Neural cell (in vitro differentiated cells): ENCODE data around the gene TMEM218. TPM values are rescaled to one million over a fixed set of nuclear protein-coding genes. Genes with fewer than 3 reads are reported as not detected.

ENCODE experiments used
- H2AFZ ChIP-seq: fragments of 200-600, 300-800 bp; sonication (generic), shearing (Covaris generic); 2 replicates; pipeline ENCODE4 v1.6.0; 2014; ENCODE audit warnings: low read depth, mild to moderate bottlenecking, antibody characterized with exemption, low read length, moderate library complexity
- H3F3A ChIP-seq: fragments of 200-600 bp; shearing (Covaris generic); 2 replicates; pipeline ENCODE4 v1.6.1; 2016; ENCODE audit warnings: mild to moderate bottlenecking, moderate library complexity, mixed read lengths, antibody characterized with exemption, low read length; ENCODE audit not compliant: insufficient read depth, poor library complexity, severe bottlenecking
- H3K27ac ChIP-seq: fragments of 200-600, 300-800 bp; sonication (generic), shearing (Covaris generic); 2 replicates; pipeline ENCODE4 v1.5.1; 2014; ENCODE audit warnings: mild to moderate bottlenecking, low read length, moderate library complexity
- H3K27me3 ChIP-seq: fragments of 300-800, 200-600 bp; sonication (generic), shearing (Covaris generic); 2 replicates; pipeline ENCODE4 v1.6.0; 2014; ENCODE audit warnings: mild to moderate bottlenecking, low read depth, low read length, moderate library complexity; ENCODE audit not compliant: insufficient read depth
- H3K36me3 ChIP-seq: fragments of 300-800, 200-600 bp; sonication (generic), shearing (Covaris generic); 2 replicates; pipeline ENCODE4 v1.5.1; 2014; ENCODE audit warnings: mild to moderate bottlenecking, antibody characterized with exemption, low read length, moderate library complexity; ENCODE audit not compliant: insufficient read depth
- H3K4me2 ChIP-seq: fragments of 300-800, 200-600 bp; sonication (generic), shearing (Covaris generic); 2 replicates; pipeline ENCODE4 v1.6.0; 2014; ENCODE audit warnings: mild to moderate bottlenecking, low read length
- H3K4me3 ChIP-seq: fragments of 300-800, 200-600 bp; sonication (generic), shearing (Covaris generic); 2 replicates; pipeline ENCODE4 v1.5.1; 2014; ENCODE audit warnings: mild to moderate bottlenecking, low read length, moderate library complexity
- H3K79me2 ChIP-seq: fragments of 200-600 bp; shearing (Covaris generic); replicated peaks from 2 replicates; pipeline ENCODE4 v1.6.0; 2014; ENCODE audit warnings: mild to moderate bottlenecking, low read length, moderate library complexity; ENCODE audit not compliant: insufficient read depth
- H3K9ac ChIP-seq: fragments of 300-800, 200-600 bp; sonication (generic), shearing (Covaris generic); 2 replicates; pipeline ENCODE4 v1.6.1; 2016; ENCODE audit warnings: mild to moderate bottlenecking, low read length, mixed read lengths
- H3K9me2 ChIP-seq: fragments of 200-600 bp; shearing (Covaris generic); 2 replicates; pipeline ENCODE4 v1.6.1; 2016; ENCODE audit warnings: mild to moderate bottlenecking, low read length, mixed read lengths; ENCODE audit not compliant: insufficient read depth
- H3K9me3 ChIP-seq: fragments of 200-600, 300-800 bp; sonication (generic), shearing (Covaris generic); 2 replicates; pipeline ENCODE4 v1.6.1; 2016; ENCODE audit warnings: mild to moderate bottlenecking, mixed run types, low read length, moderate library complexity, mixed read lengths
- H4K20me1 ChIP-seq: fragments of 200-600 bp; shearing (Covaris generic); 2 replicates; pipeline ENCODE4 v1.6.1; 2016; ENCODE audit warnings: mild to moderate bottlenecking, mixed run types; ENCODE audit not compliant: insufficient read depth
- EP300 ChIP-seq: fragments of 450-650 bp; conservative IDR thresholded peaks from 2 replicates; pipeline ENCODE4 v1.6.1; 2014; ENCODE audit warnings: antibody characterized with exemption, mild to moderate bottlenecking, moderate library complexity; ENCODE audit not compliant: poor library complexity, severe bottlenecking
- EZH2 ChIP-seq: fragments of 200-600, 300-800 bp; shearing (Covaris generic), sonication (generic); IDR thresholded peaks from 2 replicates; pipeline ENCODE4 v1.6.1; 2014; ENCODE audit warnings: antibody characterized with exemption, low read length, borderline replicate concordance, mild to moderate bottlenecking; ENCODE audit not compliant: insufficient read depth, poor library complexity, severe bottlenecking
- MXI1 ChIP-seq: fragments of 450-650 bp; conservative IDR thresholded peaks from 2 replicates; pipeline ENCODE4 v1.6.1; 2014; ENCODE audit warnings: antibody characterized with exemption, mild to moderate bottlenecking; ENCODE audit not compliant: poor library complexity, severe bottlenecking
- POLR2AphosphoS5 ChIP-seq: IDR thresholded peaks from 2 replicates; pipeline ENCODE4 v1.6.1; 2012
- RAD21 ChIP-seq: fragments of 450-650 bp; conservative IDR thresholded peaks from 2 replicates; pipeline ENCODE4 v1.6.1; 2014; ENCODE audit warnings: antibody characterized with exemption, mild to moderate bottlenecking, moderate library complexity
- SMC3 ChIP-seq: fragments of 450-650 bp; conservative IDR thresholded peaks from 2 replicates; pipeline ENCODE4 v1.6.1; 2014; ENCODE audit warnings: antibody characterized with exemption, mild to moderate bottlenecking, moderate library complexity; ENCODE audit not compliant: poor library complexity
- TAF1 ChIP-seq: IDR thresholded peaks from 2 replicates; pipeline ENCODE4 v1.6.1; 2012; ENCODE audit warnings: low read depth
- polyA plus RNA-seq: library from polyadenylated mRNA; depleted of rRNA; stranded (reverse); fragments of >200 nt; gene quantifications from 2 replicates; pipeline ENCODE4 v1.2.3, GENCODE V29; 2014
- TF ChIP-seq, protein P1 (sequence below): IDR thresholded peaks from 2 replicates; pipeline ENCODE4 v1.6.1; 2012; ENCODE audit warnings: borderline replicate concordance
- TF ChIP-seq, protein P2 (sequence below): fragments of 450-650 bp; IDR thresholded peaks from 2 replicates; pipeline ENCODE4 v1.5.1; 2014; ENCODE audit warnings: antibody characterized with exemption, mild to moderate bottlenecking, moderate library complexity; ENCODE audit not compliant: poor library complexity, severe bottlenecking

TMEM218 gene
- polyA plus RNA-seq, 1 donor from 2014 or later = 70.0 TPM

DNA sequence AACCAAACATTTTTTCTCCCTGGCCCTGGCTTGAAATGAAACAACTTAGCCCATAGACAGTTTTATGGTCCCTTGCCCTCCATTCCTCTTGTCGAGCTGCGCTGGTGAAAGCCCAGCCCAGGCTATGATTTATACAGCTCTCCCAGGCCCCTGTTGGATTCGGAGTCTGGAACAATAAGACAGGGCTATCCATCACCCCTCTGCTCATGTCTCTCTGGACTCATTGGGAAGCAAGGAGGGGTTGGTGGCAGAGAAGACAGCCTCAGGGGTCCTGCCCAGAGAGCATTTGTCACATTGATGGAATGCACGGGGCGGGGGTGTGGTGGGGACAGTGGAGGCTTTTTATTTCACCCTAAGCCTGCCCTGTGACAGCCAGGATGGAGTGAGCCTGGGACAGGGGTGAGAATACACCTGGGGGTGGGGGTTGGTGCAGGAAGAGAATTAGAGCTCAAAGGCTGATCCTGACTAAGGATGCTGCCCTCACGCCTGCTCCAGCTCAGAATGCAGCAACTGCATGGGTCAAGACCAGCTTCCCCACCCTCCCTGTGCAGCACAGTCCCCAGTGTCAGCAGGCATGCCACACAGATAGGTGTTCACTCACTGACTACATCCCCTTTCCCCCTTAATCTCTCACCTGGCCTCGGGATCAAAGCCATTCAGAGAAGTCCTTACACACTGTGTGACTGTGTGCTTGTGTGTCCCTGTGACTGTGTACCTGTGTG, 43.1 kb upstream of the TMEM218 start:
- H3K9me3 ChIP-seq = no peaks in the 10 kb centered on the region
- no peaks in the 10 kb centered on the region for H3K36me3 ChIP-seq
- TF ChIP-seq RAD21 = no peak
- TF ChIP-seq, protein P1, sequence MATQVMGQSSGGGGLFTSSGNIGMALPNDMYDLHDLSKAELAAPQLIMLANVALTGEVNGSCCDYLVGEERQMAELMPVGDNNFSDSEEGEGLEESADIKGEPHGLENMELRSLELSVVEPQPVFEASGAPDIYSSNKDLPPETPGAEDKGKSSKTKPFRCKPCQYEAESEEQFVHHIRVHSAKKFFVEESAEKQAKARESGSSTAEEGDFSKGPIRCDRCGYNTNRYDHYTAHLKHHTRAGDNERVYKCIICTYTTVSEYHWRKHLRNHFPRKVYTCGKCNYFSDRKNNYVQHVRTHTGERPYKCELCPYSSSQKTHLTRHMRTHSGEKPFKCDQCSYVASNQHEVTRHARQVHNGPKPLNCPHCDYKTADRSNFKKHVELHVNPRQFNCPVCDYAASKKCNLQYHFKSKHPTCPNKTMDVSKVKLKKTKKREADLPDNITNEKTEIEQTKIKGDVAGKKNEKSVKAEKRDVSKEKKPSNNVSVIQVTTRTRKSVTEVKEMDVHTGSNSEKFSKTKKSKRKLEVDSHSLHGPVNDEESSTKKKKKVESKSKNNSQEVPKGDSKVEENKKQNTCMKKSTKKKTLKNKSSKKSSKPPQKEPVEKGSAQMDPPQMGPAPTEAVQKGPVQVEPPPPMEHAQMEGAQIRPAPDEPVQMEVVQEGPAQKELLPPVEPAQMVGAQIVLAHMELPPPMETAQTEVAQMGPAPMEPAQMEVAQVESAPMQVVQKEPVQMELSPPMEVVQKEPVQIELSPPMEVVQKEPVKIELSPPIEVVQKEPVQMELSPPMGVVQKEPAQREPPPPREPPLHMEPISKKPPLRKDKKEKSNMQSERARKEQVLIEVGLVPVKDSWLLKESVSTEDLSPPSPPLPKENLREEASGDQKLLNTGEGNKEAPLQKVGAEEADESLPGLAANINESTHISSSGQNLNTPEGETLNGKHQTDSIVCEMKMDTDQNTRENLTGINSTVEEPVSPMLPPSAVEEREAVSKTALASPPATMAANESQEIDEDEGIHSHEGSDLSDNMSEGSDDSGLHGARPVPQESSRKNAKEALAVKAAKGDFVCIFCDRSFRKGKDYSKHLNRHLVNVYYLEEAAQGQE = no peak
- no peak for TF ChIP-seq TAF1
- no peak for TF ChIP-seq EP300
- no peak for TF ChIP-seq SMC3
- TF ChIP-seq, protein P2, sequence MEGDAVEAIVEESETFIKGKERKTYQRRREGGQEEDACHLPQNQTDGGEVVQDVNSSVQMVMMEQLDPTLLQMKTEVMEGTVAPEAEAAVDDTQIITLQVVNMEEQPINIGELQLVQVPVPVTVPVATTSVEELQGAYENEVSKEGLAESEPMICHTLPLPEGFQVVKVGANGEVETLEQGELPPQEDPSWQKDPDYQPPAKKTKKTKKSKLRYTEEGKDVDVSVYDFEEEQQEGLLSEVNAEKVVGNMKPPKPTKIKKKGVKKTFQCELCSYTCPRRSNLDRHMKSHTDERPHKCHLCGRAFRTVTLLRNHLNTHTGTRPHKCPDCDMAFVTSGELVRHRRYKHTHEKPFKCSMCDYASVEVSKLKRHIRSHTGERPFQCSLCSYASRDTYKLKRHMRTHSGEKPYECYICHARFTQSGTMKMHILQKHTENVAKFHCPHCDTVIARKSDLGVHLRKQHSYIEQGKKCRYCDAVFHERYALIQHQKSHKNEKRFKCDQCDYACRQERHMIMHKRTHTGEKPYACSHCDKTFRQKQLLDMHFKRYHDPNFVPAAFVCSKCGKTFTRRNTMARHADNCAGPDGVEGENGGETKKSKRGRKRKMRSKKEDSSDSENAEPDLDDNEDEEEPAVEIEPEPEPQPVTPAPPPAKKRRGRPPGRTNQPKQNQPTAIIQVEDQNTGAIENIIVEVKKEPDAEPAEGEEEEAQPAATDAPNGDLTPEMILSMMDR = no peak
- TF ChIP-seq MXI1 = no peak
- TF ChIP-seq EZH2 = no peak
- TF ChIP-seq POLR2AphosphoS5 = no peak
- no peak overlapping the region for H3K9ac ChIP-seq
- H3K9me2 ChIP-seq = no peaks in the 10 kb centered on the region
- H3F3A ChIP-seq = no peaks in the 10 kb centered on the region
- no peak overlapping the region for H2AFZ ChIP-seq
- no peaks in the 10 kb centered on the region for H4K20me1 ChIP-seq
- H3K4me2 ChIP-seq = no peak overlapping the region
- no peak overlapping the region for H3K4me3 ChIP-seq
- H3K27me3 ChIP-seq = no peaks in the 10 kb centered on the region
- H3K79me2 ChIP-seq = no peaks in the 10 kb centered on the region
- no peak overlapping the region for H3K27ac ChIP-seq

DNA sequence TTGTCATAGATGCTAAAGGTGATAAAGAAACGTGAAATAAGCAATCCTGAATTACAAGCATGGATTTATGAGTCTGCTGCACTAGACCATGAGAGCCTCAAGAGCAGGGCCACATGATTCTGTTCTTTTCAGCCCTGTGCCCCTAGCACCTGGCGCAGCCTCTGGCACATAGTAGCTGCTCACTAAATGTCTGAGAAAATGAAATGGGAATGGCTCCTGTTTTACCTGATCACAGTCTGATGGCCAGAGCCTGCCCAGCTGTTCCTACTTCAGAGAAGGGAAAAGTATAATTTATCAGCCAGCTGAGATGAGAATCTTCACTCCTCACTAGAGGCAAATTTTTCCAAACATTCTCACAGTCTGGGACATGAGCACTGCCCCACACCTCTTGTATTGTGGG, 42.4 kb upstream of the TMEM218 start:
- Histone ChIP-seq H2AFZ (no peak overlapping the region), H3K27ac (no peak overlapping the region), H3K79me2 (no peaks in the 10 kb centered on the region), H3K27me3 (no peaks in the 10 kb centered on the region), H3K4me3 (no peak overlapping the region), H3K9me3 (no peaks in the 10 kb centered on the region), H3K9me2 (no peaks in the 10 kb centered on the region), H4K20me1 (no peaks in the 10 kb centered on the region), H3F3A (no peaks in the 10 kb centered on the region), H3K4me2 (no peak overlapping the region), H3K9ac (no peak overlapping the region), H3K36me3 (no peaks in the 10 kb centered on the region)
- TF ChIP-seq TAF1 = no peak
- no peak for TF ChIP-seq POLR2AphosphoS5
- TF ChIP-seq RAD21 = no peak
- no peak for TF ChIP-seq EP300
- no peak for TF ChIP-seq EZH2
- TF ChIP-seq SMC3 = no peak
